Measurements from ENCODE around the gene DHX58.

DNA sequence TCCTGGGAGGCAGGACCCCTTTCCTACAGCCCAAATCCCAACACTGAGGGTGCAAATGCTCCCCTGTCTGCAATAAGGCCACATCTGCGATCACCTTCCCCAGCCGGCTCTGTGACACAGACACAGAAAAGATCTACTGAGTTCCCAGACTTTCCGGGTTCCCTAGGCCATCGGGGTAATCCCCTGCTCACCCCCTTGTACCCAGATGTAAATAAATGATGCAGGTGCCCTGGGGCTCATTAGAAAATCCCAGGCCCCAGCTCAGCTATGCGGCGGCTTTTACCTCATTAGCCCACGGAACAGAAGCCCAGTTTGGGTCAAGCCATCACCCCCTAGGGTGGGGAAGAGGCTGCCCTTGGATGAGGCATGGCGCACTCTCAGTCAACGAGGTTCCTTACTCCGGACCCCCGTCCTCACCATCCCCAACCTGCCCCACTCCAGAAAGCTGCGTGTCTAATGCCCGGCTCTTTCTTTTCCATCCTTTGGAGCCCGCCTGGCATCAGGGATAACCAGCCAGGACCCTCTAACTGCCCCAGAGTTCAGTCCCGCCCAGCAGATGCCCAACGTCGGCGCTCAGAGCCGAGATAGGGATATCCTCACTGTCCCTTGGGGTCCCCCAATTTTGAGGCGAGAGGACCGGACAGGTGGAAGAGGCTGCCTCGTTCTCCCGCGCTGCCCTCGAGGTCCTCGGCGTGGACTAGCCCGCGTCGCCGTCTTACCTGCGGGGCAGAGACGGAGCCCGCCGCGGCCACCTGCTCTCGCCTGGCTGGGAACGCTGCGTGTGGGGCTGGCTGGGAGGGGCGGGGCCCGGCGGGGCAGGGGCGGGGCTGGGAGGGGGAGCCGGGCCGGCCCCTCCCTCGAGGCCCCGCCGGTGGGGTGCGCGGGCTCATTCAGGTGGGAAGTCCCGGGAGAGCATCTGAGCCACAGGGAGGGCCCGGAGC, 14.6 kb downstream of the DHX58 start, which contains the start of gene ZNF385C:
- TF ChIP-seq CTCF (IDR thresholded peaks at IDR 0.05) = no peak
- TF ChIP-seq POLR2A (IDR thresholded peaks at IDR 0.05) = no peak
